H54 (cell line): Measurements from ENCODE around the gene SCUBE1.

Source experiments
- DNase-seq: peaks from one replicate; pipeline ENCODE4 v3.0.0; 2011; ENCODE audit warnings: low spot score, mixed read lengths; ENCODE audit not compliant: insufficient read length
- FAIRE-seq: peaks from 3 replicates; lab custom pipeline; 2011; peaks lifted over from hg19 to GRCh38; lab: Jason Lieb, UNC
- POLR2A ChIP-seq: IDR thresholded peaks from 2 replicates; pipeline ENCODE4 v1.6.1; 2011; ENCODE audit warnings: low read depth, mild to moderate bottlenecking, low read length

SCUBE1 gene

GRCh38 chr22:43329061-43329460 is 14.1 kb downstream of the SCUBE1 start:
- FAIRE-seq (no peak), DNase-seq (no peak)
- no peak for TF ChIP-seq POLR2A

- FAIRE-seq (no peak), DNase-seq (no peak)
- no peak for TF ChIP-seq POLR2A
These were observed 16.1 kb downstream of the SCUBE1 start for GRCh38 chr22:43327157-43327438.

DNA sequence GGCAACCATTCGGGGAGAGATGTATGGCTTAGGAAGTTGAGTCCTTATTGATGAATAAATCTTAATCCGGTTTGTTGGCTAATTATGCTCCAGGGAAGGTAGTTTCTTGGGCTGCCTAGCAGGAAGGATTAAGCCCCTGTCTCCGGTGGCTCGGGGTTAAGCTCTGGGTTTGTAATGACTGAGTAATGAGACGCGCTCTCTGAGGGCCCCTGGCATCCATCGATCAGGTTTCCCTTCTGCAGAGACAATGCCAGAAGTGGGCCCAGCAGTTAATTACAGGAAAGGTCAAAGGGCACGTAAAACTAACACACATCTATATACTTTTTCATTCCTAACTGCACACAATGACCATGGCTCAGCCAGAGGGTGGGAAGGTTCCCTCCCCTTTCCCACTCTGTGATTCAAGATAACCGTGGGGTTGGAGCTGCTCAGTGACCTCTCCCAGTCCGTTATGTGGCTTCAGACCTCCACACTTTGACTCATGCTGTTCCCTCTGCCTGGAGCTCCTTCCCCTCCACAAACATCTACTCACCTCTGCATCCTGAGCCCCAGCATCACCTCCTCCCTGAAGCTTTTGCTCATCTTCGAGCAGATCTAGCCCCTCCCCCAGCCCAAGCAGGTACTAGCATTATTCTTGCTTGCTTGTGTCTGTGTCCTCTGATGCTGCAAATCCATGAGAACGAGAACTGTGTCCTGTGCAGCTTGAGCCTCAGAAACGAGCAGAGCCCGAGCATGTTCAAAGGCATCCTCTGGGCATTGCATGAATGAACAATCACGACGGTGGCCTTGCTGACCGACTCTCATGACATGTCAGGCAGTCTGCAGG is 16.6 kb downstream of the SCUBE1 start:
- no peak for FAIRE-seq
- no peak for TF ChIP-seq POLR2A
- DNase-seq, result no peak

DNA sequence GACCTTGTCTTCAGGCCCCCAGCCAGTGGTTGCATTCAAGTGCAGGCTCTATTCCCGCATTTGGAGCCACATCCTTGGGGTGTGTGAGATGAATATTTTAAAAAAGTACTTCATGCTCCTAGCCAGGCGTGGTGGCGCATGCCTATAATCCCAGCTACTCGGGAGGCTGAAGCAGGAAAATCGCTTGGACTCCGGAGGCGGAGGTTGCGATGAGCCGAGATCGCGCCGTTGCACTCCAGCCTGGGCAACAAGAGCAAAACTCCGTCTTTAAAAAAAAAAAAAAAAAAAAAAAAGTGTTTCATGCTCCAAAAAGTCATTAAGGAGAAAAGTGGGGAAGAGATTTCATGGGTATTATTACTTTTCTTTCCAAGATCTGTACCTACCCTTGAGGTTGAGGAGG is 18.0 kb downstream of the SCUBE1 start:
- FAIRE-seq (no peak), DNase-seq (no peak)
- no peak for TF ChIP-seq POLR2A

- FAIRE-seq (no peak), DNase-seq (no peak)
- TF ChIP-seq POLR2A, result no peak
These were observed 21.9 kb downstream of the SCUBE1 start for GRCh38 chr22:43320943-43321900.

- no peak for DNase-seq
- no peak for TF ChIP-seq POLR2A
- FAIRE-seq, result no peak
These were observed 23.3 kb downstream of the SCUBE1 start for GRCh38 chr22:43319661-43320486.

- no peak for TF ChIP-seq POLR2A
- DNase-seq (no peak), FAIRE-seq (no peak)
These were observed 25.9 kb downstream of the SCUBE1 start for GRCh38 chr22:43317239-43317638.

GRCh38 chr22:43315687-43316217 is 27.4 kb downstream of the SCUBE1 start:
- no peak for TF ChIP-seq POLR2A
- no peak for FAIRE-seq
- no peak for DNase-seq

- no peak for TF ChIP-seq POLR2A
- DNase-seq (no peak), FAIRE-seq (no peak)
These were observed 28.6 kb downstream of the SCUBE1 start for GRCh38 chr22:43314611-43315010.

- no peak for FAIRE-seq
- DNase-seq, result no peak
These were observed 29.2 kb downstream of the SCUBE1 start for GRCh38 chr22:43313890-43314474.

GRCh38 chr22:43313244-43313889 is 29.8 kb downstream of the SCUBE1 start:
- no peak for TF ChIP-seq POLR2A
- no peak for DNase-seq
- FAIRE-seq, result no peak

More at GRCh38 chr22:43313890-43314474, 29.2 kb downstream of the SCUBE1 start:
- TF ChIP-seq POLR2A, result no peak

DNA sequence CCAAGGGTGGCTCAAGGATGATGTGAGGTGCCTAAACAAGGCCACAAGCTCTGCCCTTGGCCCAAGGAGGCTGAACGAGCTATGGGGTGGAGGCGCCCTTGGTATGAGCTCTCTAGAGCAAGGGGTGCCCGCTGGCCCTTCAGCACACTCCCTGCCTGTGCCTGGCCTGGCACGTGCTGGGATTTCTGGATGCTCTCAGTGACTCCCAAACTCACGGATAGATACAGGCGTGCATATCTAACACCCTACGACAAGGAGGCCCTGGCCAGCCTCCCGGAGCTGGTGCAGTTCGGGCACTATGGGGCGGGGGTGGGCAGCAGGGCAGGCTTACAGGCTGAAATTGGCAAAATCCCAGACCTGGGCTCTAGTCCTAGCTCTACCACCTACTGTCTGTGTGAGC is 30.6 kb downstream of the SCUBE1 start:
- no peak for TF ChIP-seq POLR2A
- DNase-seq (no peak), FAIRE-seq (no peak)
